Middle frontal gyrus (tissue), 1 donor: ENCODE results near the gene MYO6.

Experiments used
- DNase-seq: peaks from one replicate; pipeline ENCODE4 v3.0.0-alpha.2; 2015; ENCODE audit warnings: low spot score; ENCODE audit errors: extremely low spot score

Gene MYO6

DNA sequence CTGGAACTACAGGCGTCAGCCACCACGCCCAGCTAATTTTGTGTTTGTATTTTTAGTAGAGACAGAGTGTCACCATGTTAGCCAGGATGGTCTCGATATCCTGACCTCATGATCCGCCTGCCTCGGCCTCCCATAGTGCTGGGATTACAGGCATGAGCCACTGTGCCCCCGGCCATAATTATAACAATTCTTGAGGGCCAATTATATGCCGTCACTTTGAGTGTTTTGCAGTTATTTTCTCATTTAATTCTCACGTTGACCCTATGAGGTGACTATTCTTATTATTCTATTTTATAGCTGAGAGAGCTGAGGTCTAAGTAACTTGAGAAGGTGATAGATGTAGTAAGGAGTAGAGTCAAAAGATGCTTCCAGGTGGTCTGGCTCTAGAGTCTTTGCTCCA, 13.0 kb downstream of the MYO6 start:
- DNase-seq, result no peak

DNA sequence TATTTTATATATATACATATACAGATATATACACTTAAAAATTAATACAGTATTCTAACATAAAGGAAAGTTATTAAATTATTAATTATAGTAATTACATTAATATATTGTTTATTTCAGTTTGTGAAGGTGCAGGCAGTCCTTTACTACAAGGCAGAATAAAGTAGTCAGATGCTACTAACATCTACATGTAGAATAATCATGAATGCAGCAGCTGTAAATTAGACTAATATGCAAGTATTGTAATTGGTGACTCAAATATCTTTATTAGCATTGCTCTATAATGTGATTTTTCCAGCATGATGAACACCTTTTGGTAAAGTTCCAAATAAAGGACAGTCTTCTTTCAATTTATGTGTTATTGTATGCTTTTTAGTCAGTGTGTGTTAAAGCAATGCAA, 17.3 kb downstream of the MYO6 start:
- DNase-seq, result no peak

DNA sequence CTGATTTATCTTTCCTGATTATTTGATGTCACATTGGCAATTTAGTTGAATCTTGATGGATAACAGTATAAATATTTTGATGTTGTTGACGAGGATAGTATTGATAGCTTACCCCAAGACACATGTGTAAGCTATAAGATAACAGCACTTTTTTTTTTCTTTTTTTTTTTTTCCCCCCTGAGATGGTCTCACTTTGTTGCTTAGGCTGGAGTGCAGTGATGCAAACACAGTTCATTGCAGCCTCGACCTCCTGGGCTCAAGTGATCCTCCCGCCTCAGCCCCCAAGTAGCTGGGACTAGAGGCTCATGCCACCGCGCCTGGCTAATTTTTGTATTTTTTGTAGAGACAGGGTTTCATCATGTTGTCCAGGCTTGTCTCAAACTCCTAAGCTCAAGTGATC, 21.8 kb downstream of the MYO6 start:
- no peak for DNase-seq

DNA sequence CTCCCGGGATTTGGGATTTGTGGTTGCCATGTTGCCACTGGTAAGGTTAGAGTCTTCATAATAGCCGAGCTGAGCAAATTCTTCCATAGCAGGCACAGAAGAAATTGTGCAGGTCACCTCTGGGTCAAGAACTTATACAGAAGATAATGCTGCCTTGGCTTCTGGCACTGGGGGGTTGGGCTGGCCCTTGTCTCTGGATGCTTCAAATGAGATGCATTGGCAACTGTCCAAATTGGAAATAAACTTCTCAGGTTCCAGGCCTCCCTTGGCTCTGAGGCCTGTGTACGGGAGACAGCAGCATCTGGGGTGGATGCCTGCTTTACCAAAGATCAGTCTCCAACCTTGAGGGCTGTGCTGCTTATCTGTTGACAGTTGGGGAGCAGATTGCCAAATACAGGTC, 26.2 kb downstream of the MYO6 start:
- DNase-seq, result no peak

DNA sequence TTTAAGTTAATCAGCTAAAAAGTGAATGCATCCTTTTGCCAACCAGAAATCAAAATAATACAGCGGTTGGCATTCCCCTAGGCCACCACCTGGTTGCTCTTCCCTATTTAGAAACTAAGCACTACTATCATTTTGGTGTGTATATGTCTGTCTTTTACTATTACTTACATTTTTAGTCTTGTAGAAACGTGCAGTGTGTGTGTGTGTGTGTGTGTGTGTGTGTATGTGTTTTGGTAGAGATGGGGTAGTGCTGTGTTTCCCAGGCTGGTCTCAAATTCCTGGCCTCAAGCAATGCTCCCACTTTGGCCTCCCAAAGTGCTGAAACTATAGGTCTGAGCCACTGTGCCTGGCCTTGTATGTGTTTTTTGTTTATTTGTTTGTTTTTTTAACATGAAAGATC, 27.4 kb downstream of the MYO6 start:
- no peak for DNase-seq

DNA sequence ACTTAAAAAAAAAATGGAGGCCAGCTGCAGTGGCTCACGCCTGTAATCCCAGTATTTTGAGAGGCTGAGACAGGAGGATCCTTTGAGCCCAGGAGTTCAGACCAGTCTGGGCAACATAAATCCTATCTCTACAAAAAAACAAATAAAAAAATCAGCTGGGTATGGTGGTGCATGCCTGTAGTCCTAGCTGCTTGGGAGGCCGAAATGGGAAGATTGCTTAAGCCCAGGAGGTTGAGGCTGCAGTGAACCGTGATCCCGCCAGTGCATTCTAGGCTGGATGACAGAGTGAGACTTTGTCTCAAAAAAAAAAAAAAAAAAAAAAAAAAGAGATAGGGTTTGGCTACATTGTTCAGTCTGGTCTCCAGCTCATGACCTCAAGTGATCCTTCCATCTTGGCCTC, 29.7 kb downstream of the MYO6 start:
- no peak for DNase-seq

DNA sequence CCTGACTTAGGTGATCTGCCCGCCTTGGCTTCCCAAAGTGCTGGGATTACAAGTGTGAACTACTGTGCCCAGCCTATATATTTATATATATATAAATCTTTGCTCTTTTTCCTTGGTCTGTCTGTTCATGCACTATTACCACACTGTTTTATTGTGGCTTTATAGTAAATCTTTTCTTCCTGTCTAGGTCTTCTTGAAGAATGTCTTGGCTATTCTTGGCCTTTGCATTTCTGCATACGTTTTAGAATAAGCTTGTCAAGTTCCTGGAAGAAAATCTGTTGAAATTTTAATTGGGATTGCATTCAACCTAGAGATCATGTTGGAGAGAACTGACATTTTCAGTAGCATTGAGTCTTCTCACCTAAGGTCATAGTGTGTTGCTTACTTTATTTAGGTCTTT, 37.1 kb downstream of the MYO6 start:
- no peak for DNase-seq

DNA sequence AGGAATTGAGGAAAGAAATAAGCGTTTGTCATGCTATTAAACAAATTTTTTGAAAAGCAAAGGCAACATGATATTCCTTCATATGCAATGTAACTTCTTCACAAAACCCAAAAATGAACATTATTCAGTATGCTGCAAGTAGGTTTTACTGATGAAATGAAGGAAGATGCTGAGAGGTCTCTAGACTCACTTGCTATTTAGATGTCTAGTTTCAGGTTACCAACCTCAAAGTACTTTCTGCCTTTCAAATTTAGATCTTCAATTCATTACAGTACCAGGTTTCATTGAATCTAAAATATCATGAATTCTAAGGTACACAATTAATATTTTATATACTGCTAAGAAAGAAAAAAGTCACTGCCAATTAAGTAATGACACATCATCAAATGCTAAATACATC, 39.9 kb downstream of the MYO6 start:
- no peak for DNase-seq

DNA sequence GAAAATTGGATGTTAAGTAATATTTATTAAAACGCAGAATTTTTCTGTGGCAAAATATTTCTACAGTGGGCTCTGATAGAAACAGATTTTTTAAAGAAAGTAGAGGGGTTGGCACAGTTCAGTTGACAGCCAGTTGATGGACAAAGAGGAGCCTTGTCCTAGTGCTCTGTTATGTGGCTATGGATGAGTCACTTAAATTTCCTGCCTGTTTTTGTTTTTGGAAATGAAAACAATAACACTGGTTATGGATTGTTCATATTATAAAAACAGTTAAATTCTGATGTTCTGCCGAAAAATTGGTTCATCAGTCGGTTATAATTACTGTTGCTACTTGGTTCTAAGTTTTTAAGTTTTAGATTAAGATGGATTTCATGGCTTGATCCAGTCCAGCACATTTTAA, 42.8 kb downstream of the MYO6 start:
- DNase-seq, result no peak

DNA sequence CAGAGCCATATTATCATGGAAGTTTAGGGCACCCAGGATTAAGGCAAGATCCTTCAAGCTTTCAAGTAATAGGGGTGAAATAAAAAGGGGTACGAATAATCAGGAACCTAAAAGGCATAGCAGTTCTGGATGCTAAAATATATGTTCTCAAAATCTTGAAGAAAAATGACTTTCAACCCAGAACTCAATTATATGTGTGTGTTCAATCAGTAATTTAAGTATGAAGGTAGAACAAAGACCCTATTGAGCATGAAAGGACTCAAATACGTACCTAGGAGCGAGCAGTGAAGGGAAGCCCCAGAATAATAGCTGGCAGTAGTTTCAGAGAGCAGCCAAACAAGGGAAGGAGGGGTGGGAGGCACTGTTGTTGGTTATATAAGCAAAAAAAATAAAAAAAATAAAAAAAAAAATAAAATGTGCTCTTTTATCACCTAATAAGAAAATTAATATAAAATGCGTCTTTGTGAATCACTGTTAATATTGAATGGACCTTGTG, 45.4 kb downstream of the MYO6 start:
- no peak for DNase-seq

DNA sequence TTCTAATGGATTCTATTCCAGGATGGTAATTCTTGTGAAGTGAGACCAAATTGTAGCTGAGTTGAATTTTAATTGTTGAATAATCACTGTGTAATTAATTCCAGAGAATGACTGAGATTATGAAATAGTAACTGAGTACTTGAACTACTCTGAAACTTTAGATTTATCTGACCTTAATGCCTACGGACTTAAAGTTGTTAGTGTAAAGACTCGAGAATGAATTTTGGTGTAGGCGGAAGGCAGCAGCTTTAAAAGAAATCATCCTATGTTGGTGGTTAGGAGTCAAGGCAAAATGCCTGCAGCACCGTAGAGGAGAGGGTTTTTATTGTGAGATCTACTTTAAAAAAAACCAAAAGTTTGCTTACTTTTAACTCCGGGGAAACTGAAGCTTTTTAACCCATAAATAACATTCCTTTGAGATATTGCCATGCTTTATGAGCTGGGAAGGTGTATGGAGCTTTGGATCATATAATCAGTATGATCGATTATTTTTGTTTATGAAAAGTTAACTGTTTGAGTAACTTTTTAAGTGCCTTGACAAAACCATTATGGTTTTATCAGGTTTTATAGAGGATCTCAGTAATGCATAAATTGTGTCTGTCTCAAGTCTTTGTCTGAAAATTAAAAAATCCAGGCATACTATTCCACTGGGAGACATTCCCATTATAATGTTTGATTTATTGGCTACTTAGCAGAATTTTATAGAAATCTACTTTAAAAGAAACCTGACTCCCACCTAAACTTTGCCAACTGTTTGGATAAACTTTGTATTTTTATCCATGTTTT, 46.1 kb downstream of the MYO6 start:
- no peak for DNase-seq

DNA sequence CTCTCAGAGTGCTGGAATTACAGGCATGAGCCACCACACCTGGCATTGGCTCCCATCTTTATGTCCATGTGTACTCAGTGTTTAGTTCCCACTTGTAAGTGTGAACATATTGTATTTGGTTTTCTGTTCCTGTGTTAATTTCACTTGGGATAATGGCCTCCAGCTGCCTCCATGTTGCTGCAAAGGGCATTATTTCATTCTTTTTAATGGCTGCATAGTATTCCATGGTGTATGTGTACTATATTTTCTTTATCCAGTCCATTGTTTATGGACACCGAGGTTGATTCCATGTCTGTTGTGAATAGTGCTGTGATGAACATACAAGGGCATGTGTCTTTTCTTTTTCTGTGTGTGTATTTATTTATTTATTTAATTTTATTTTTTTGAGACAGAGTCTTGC, 47.7 kb downstream of the MYO6 start:
- no peak for DNase-seq

DNA sequence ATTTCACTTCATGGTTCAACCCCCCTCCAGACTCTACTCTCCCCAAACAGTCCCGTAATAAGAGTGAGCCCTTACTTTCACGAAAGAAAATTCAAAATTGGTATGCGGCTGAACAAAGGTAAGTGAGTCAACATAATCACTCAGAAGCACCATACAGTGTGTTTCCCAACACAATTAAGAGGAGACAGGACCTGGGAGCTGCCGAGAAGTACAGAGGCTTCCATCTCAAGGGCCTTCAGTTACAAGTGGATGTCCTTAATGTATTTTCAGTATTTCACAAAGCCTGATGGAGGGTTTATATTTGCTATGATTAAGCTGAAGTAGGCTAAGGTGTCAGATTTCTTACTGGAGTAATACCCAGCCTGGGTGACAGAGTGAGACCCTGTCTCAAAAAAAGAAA, 51.1 kb downstream of the MYO6 start:
- no peak for DNase-seq

DNA sequence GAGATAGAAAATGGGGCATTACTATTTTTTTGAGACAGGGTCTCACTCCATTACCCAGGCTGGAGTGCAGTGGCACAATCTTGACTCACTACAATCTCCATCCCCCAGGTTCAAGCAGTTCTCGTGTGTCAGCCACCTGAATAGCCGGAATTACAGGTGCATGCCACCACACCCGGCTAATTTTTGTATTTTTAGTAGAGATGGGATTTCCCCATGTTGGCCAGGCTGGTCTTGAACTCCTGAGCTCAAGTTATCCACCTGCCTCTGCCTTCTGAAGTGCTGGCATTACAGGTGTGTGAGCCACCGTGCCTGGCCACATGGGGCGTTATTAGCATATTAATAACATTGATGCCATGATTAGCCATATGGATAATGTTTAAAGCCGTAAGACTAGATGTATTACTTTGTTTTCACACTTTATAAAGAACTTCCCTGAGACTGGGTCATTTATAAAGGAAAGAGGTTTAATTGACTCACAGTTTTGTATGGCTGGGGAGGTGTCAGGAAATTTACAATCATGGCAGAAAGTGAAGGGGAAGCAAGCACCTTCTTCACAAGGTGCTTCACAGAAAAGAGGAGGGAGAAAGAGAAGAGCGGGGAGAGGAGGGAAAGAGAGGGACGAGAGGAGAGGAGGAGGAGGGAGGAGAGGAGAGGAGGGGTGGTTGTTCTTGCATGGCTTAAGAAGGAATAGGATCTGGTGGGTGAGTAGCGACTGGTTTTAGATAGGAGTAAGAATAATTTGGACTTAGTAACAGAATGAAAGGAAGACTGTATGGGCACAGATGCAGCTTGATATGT, 51.9 kb downstream of the MYO6 start:
- no peak for DNase-seq

DNA sequence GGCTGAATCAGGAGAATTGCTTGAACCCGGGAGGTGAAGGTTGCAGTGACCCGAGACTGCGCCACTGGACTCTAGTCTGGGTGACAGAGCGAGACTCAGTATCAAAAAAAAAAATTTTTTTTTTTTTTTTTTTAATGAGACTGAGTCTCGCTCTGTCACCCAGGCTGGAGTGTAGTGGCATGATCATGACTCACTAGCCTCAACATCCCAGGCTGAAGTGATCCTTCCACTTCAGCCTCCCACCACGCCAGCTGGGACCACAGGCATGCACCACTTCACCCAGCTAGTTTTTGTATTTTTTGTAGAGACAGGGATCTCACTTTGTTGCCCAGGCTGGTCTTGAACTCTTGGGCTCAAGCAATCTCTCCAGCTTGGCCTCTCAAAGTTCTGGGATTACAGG, 53.3 kb downstream of the MYO6 start:
- no peak for DNase-seq

DNA sequence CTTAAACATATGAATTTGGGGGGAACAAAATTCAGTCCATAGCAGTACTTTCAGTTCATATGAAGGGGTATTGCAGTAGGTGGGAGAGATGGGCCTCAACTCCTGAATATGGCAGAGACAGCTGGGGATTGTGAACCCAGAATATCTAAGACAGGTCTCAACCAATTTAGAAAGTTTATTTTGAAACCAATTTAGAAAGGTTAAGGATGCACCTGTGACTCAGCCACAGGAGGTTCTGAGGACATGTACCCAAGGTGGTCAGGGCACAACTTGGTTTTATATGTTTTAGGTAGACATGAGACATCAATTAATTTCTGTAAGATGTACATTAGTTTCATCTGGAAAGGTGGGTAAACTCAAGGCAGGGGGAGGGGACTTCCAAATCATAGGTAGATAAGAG, 59.5 kb downstream of the MYO6 start:
- DNase-seq, result no peak

DNA sequence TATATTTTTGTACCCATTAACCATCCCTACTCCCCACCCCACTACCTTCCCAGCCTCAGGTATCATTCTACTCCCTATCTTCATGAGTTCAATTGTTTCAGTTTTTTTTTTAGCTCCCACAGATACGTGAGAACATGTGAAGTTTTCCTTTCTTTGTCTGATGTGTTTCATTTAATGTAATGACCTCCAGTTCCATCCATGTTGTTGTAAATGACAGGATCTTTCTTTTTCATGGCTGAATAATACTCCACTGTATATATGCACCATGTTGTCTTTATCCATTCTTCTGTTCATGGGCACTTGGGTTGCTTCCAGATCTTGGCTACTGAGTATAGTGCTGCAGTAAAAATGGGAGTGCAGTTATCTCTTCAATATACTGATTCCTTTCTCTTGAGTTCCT, 63.5 kb downstream of the MYO6 start:
- DNase-seq, result no peak

DNA sequence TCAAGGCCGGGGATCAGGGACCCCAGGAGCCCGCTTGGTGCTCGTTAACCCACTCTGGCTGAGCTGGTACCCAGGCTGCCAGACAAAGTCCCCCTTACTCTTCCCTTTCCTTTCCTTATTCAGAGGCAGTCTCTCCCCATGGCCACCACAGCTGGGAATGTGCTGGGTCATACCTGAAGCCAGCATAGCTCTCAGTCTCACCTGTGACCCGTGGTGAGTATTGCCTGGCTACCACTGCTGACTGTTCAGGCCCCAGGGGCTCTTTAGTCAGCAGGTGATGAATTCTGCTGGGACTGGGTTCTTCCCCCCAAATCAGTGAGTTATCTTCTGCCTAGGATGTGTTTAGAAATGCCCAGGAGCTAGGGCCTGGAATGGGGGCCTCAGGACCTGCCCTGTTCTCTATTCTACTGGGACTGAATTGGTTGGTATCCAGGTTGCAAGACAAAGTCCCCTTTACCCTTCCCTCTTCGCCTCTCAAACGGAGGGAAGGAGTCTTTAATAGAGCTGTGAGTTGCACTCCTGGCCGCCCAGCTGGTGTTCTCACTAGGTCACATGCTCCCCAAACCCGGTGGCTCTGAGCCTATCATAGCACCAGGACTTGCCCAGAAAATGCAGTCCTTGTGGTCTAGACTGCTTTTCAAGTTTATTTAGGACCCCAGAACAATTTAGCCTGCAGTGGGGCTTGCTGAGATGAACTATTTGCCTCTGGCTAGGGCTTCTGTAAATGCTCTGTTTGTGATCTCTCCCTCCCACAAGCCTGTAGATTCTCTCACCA, 64.6 kb downstream of the MYO6 start:
- no peak for DNase-seq

DNA sequence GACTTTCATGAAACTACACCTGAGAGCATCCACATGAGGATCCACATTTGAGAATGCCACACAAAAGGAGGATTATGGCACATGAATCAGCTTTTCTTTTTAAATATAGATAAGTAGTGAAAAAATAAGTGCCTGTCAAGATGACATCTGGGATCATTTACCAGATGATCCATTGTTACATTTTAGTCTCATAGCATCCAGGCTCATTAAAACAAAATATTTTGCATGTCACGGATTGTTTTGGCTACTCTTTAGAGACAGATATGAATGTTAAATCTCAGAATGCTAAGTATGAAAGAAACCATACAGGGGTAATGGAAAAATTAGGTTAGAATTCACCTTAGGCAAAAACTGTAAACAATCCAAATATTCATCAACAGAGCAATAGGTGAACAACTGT, 66.7 kb downstream of the MYO6 start:
- no peak for DNase-seq

DNA sequence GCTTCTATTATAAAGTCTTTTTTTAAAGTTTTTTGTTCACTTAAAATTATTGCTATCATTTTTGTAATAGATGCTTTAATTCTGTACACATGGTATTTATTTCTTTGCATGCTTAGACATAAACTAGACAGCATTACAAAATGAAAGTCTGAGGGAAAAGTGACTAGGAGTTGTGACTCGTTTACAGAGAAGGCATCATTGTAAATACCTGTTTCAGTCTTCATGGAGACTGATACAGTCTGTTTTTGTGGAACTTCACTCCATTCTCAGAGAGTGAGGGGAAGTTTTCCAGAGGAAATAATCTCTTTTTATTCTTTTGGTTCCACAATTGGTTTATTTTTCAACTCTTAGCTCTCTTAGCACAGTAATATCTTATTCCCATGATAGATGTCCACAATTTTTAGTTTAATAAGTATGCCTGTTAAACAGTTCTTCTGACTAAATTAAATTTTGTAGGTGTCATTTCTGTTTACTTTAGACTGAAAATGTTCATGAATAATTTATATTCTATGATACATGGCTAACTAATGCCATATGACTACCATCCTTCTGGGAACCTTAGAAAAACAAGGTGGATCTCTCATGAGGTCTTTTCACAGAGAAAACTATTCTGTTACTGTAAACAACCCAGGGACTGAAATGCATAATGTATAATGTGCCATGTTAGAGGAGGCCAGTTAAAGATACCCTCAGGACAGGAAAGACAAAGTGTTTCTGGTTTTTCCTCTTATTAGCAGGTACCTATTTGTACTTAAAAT, 69.2 kb downstream of the MYO6 start:
- no peak for DNase-seq

DNA sequence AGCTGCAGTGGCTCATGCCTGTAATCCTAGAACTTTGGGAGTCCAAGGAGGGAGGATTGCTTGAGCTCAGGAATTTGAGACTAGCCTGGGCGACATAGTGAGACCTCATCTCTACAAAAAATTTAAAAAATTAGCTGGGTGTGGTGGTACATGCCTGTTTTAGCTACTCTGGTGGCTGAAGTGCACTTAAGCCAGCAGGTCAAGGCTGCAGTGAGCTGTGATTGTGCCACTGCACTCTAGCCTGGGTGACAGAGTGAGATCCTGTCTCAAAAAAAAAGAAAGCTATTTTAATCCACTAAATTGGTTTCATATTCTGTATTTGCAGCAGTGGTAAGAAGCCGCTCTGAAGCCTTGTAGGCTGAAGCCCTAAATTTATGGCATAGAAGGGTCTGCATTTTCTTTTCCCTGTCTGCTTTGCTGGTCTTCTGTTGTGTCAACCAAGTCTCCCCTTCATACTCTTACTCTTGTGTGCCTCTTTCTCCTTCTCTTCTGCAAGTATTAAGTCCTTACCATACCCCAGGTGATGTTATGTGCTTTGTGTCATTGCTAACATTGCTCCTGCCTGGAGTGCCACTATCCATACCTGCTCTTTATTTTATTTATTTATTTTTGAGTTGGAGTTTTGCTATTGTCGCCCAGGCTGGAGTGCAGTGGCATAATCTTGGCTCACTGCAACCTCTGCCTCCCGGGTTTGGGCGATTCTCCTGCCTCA, 70.9 kb downstream of the MYO6 start:
- no peak for DNase-seq
